IMR-90 (cell line): ENCODE results near the gene TMC8. TPM values are rescaled to one million over a fixed set of nuclear protein-coding genes. Genes with fewer than 3 reads are reported as not detected.

Experiments used
- ATAC-seq: fragments of 200-7000 bp; cut with Tn5 transposase; 2 replicates; pipeline ENCODE4 v1.9.1; 2020; ENCODE audit warnings: low read depth, mild to moderate bottlenecking, moderate library complexity
- BruUV-seq: library from RNA; stranded (reverse); fragments of 400-500 nt; replicated peaks from 2 replicates; lab custom pipeline; 2021; lab: Mats Ljungman, UMichigan
- CTCF ChIA-PET: fragments of 300-600 bp; formaldehyde crosslinking; extraction: SDS; loops from one replicate; lab custom pipeline; 2021; ENCODE audit warnings: antibody characterized with exemption; lab: Yijun Ruan, JAX
- POLR2A ChIA-PET: fragments of 300-600 bp; sonication (Branson Sonifier 250); formaldehyde crosslinking; loops from one replicate; lab custom pipeline; 2022; ENCODE audit warnings: antibody characterized with exemption; ENCODE audit not compliant: unreplicated experiment; lab: Charles Lee
- DNase-seq: peaks from one replicate; pipeline ENCODE4 v3.0.0; 2013
- H2AFZ ChIP-seq: replicated peaks from 2 replicates; pipeline ENCODE3; 2013; ENCODE audit warnings: low read length, mild to moderate bottlenecking; ENCODE audit not compliant: poor library complexity
- H2AK5ac ChIP-seq: 2 replicates; pipeline ENCODE4 v1.6.1; 2013; ENCODE audit warnings: low read depth, low read length, inconsistent platforms
- H2AK9ac ChIP-seq: replicated peaks from 2 replicates; pipeline ENCODE3; 2013; ENCODE audit warnings: mild to moderate bottlenecking, low read depth, low read length, moderate library complexity; ENCODE audit not compliant: poor library complexity
- H2BK120ac ChIP-seq: 2 replicates; pipeline ENCODE4 v1.6.1; 2013; ENCODE audit warnings: low read depth, low read length, inconsistent platforms
- H2BK15ac ChIP-seq: 3 replicates; pipeline ENCODE4 v1.6.1; 2013; ENCODE audit warnings: low read depth, low read length, inconsistent platforms
- H2BK20ac ChIP-seq: 2 replicates; pipeline ENCODE4 v1.6.1; 2013; ENCODE audit warnings: low read depth, mild to moderate bottlenecking, inconsistent platforms, low read length, moderate library complexity
- H2BK5ac ChIP-seq: 2 replicates; pipeline ENCODE4 v1.6.1; 2013; ENCODE audit warnings: mild to moderate bottlenecking, low read depth, low read length, inconsistent platforms; ENCODE audit not compliant: poor library complexity, severe bottlenecking
- H3K14ac ChIP-seq: replicated peaks from 2 replicates; pipeline ENCODE4 v1.6.1; 2013; ENCODE audit warnings: low read depth, low read length, inconsistent platforms
- H3K18ac ChIP-seq: 2 replicates; pipeline ENCODE4 v1.6.1; 2013; ENCODE audit warnings: low read depth, low read length, control low read depth
- H3K23ac ChIP-seq: 2 replicates; pipeline ENCODE4 v1.6.1; 2013; ENCODE audit warnings: low read depth, low read length, inconsistent platforms
- H3K27ac ChIP-seq: 2 replicates; pipeline ENCODE4 v1.5.1; 2013; ENCODE audit warnings: mild to moderate bottlenecking, control low read depth, low read length; ENCODE audit not compliant: insufficient read depth
- H3K27me3 ChIP-seq: 2 replicates; pipeline ENCODE4 v1.6.1; 2013; ENCODE audit warnings: low read length; ENCODE audit not compliant: control insufficient read depth, insufficient read depth
- H3K36me3 ChIP-seq: 2 replicates; pipeline ENCODE4 v1.6.1; 2013; ENCODE audit warnings: low read length, mixed read lengths; ENCODE audit not compliant: control insufficient read depth, insufficient read depth
- H3K4ac ChIP-seq: 2 replicates; pipeline ENCODE4 v1.6.1; 2013; ENCODE audit warnings: low read depth, low read length, inconsistent platforms
- H3K4me1 ChIP-seq: 2 replicates; pipeline ENCODE4 v1.6.1; 2013; ENCODE audit warnings: low read length, mixed read lengths; ENCODE audit not compliant: control insufficient read depth, insufficient read depth
- H3K4me2 ChIP-seq: 2 replicates; pipeline ENCODE4 v1.6.1; 2013; ENCODE audit warnings: low read depth, mild to moderate bottlenecking, control low read depth, low read length, moderate library complexity
- H3K4me3 ChIP-seq: 2 replicates; pipeline ENCODE4 v1.5.1; 2013; ENCODE audit warnings: low read depth, mild to moderate bottlenecking, control low read depth, low read length, moderate library complexity; ENCODE audit not compliant: insufficient read depth
- H3K56ac ChIP-seq: 2 replicates; pipeline ENCODE4 v1.6.1; 2013; ENCODE audit warnings: low read length, inconsistent platforms; ENCODE audit not compliant: insufficient read depth; ENCODE audit errors: extremely low read depth
- H3K79me1 ChIP-seq, 2 experiments: 2 replicates each; pipeline ENCODE4 v1.6.1; 2013; ENCODE audit warnings: low read length in 2 of 2, inconsistent platforms in 1 of 2, low read depth in 1 of 2
- H3K9ac ChIP-seq: 2 replicates; pipeline ENCODE4 v1.6.1; 2013; ENCODE audit warnings: low read depth, low read length, control low read depth
- H3K9me1 ChIP-seq: 2 replicates; pipeline ENCODE4 v1.6.1; 2013; ENCODE audit warnings: low read length, inconsistent platforms; ENCODE audit not compliant: insufficient read depth
- H3K9me3 ChIP-seq: 2 replicates; pipeline ENCODE4 v1.6.1; 2013; ENCODE audit warnings: low read length; ENCODE audit not compliant: control insufficient read depth, insufficient read depth
- H4K20me1 ChIP-seq: 2 replicates; pipeline ENCODE4 v1.6.1; 2013; ENCODE audit warnings: low read length, inconsistent platforms; ENCODE audit not compliant: insufficient read depth
- H4K5ac ChIP-seq: 2 replicates; pipeline ENCODE4 v1.6.1; 2013; ENCODE audit warnings: mild to moderate bottlenecking, low read depth, low read length, control low read depth
- H4K8ac ChIP-seq, 2 experiments: 2 replicates each; pipeline ENCODE4 v1.6.1; 2013; ENCODE audit warnings: low read depth in 2 of 2, low read length in 2 of 2, control low read depth in 1 of 2, inconsistent platforms in 1 of 2
- H4K91ac ChIP-seq: 2 replicates; pipeline ENCODE4 v1.6.1; 2013; ENCODE audit warnings: low read depth, low read length, inconsistent platforms; ENCODE audit not compliant: insufficient read depth
- CHD1 ChIP-seq: IDR thresholded peaks from 2 replicates; pipeline ENCODE4 v1.6.1; 2012; ENCODE audit warnings: low read depth, low read length, improper control_type of control experiment
- MAZ ChIP-seq: IDR thresholded peaks from 2 replicates; pipeline ENCODE4 v1.6.1; 2012; ENCODE audit warnings: low read depth, mild to moderate bottlenecking, low read length, improper control_type of control experiment, moderate library complexity, borderline replicate concordance
- POLR2A ChIP-seq: IDR thresholded peaks from 2 replicates; pipeline ENCODE4 v1.6.1; 2012; ENCODE audit warnings: mild to moderate bottlenecking, low read depth, low read length
- RAD21 ChIP-seq: IDR thresholded peaks from 2 replicates; pipeline ENCODE4 v1.6.1; 2012; ENCODE audit warnings: low read length, improper control_type of control experiment
- RFX5 ChIP-seq: IDR thresholded peaks from 2 replicates; pipeline ENCODE4 v1.8.0; 2012; ENCODE audit warnings: low read depth, mild to moderate bottlenecking, low read length, moderate library complexity
- SMC3 ChIP-seq: fragments of 150-350 bp; IDR thresholded peaks from 2 replicates; pipeline ENCODE4 v1.6.1; 2016; ENCODE audit warnings: low read depth, mild to moderate bottlenecking, antibody characterized with exemption, low read length, moderate library complexity
- WGBS, 2 experiments: methylation state at CpG; one replicate each; pipeline versions ENCODE4 v1.1.5 to v1.1.7; 2013; ENCODE audit warnings: missing lambda C conversion rate in 2 of 2; ENCODE audit not compliant: insufficient read length in 1 of 2; ENCODE audit errors: extremely low coverage in 2 of 2; 5-methylcytosine and 5-hydroxymethylcytosine counted together
- dilution Hi-C: fragments of 300-500 bp; cut with HindIII; formaldehyde crosslinking; loops from one replicate; pipeline ENCODE4 v1.14.3; 2018; ENCODE audit warnings: low sequenced_read_pairs; ENCODE audit not compliant: unreplicated experiment
- in situ Hi-C: fragments of 300-500 bp; cut with MboI; formaldehyde crosslinking; loops from 3 replicates; pipeline ENCODE4 v1.14.3; 2019; ENCODE audit warnings: low sequenced_read_pairs, inconsistent platforms, mixed read lengths
- intact Hi-C: fragments of 100-400 bp; cut with micrococcal nuclease; formaldehyde crosslinking; loops from 2 replicates; pipeline ENCODE4 v1.10.0; 2022
- polyA plus RNA-seq, 3 experiments: library from polyadenylated mRNA; depleted of rRNA; stranded (reverse); fragments of >200 nt; gene quantifications; 2 replicates each; pipeline ENCODE4 v1.2.3, GENCODE V29; 2012; ENCODE audit warnings: low replicate concordance in 1 of 3
- total RNA-seq: library from RNA; depleted of rRNA; stranded (reverse); fragments of >200 nt; gene quantifications from 2 replicates; pipeline ENCODE4 v1.2.3, GENCODE V29; 2012
- TF ChIP-seq, protein P1 (sequence below): fragments of 150-350 bp; IDR thresholded peaks from 2 replicates; pipeline ENCODE4 v1.6.1; 2016; ENCODE audit warnings: low read depth, mild to moderate bottlenecking, low read length, moderate library complexity, borderline replicate concordance

TMC8 gene
- total and polyA plus RNA-seq, 2 of the 4 experiments (the other 2 are of a cell fraction), result not detected

DNA sequence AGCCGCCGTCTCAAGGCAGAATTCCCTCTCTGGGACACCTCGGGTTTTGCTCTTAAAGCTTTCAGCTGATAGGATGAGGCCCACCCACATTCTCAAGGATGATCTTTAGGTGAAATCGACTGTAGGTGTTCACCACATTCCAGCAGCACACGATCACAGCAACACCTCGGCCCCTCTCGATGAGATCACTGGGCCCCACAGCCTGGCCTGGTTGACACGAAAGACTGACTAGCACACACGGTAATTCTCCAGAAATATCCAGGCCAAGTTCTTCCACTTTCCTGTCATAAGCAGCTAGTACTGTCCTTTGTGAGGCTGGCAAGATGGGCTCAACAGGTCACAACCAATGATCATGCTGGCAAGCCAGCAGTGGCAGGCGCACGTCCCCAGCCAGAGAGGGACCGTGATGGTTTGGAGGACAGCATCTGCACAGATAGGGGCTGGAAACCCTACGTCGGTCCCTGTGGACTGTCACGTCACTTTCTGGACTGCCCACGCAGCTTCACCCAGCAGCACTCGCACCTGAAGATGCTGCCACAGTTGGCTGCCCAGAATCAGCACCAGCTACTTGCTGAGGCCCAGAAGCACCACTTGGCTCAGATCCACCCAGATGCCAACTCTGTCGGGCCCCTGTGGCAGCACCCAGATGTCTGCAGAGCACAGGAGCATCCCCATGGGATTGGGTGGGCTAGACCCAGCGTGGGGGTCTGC is 19.4 kb upstream of the TMC8 start:
- no peak overlapping the region for H2AK9ac ChIP-seq
- in situ Hi-C loops, result loop anchor here (5.0 to 10.0 kb wide), 3 partner anchors 66 to 314 kb away; no protein-coding TSS in a partner anchor

More for the DNA sequence above, 19.4 kb upstream of the TMC8 start:
- Histone ChIP-seq H2BK5ac (no peak overlapping the region), H2AFZ (no peak overlapping the region), H4K20me1 (no peaks in the 10 kb centered on the region), H3K9me3 (no peaks in the 10 kb centered on the region), H2BK120ac (no peak overlapping the region), H2BK20ac (no peak overlapping the region), H3K4me1 (no peaks in the 10 kb centered on the region), H3K23ac (no peak overlapping the region), H3K9ac (no peak overlapping the region), H4K5ac (no peak overlapping the region), H2BK15ac (no peak overlapping the region), H3K9me1 (no peaks in the 10 kb centered on the region), H2AK5ac (no peak overlapping the region), H3K36me3 (no peaks in the 10 kb centered on the region), H3K27ac (no peak overlapping the region), H4K91ac (no peak overlapping the region), H3K4me3 (no peak overlapping the region), H4K8ac (no peak overlapping the region), H3K4ac (no peak overlapping the region), H3K27me3 (peaks cover 9% of the 10 kb centered on the region; the same call in 1 of the 2 replicates), H3K79me1 (no peaks in the 10 kb centered on the region), H3K18ac (no peak overlapping the region), H3K14ac (no peak overlapping the region), H3K4me2 (no peak overlapping the region), H3K56ac (no peak overlapping the region)
- DNase-seq (no peak), ATAC-seq (no peak)
- no peak for TF ChIP-seq POLR2A
- no peak for TF ChIP-seq SMC3
- TF ChIP-seq CHD1, result no peak
- TF ChIP-seq, protein P1, sequence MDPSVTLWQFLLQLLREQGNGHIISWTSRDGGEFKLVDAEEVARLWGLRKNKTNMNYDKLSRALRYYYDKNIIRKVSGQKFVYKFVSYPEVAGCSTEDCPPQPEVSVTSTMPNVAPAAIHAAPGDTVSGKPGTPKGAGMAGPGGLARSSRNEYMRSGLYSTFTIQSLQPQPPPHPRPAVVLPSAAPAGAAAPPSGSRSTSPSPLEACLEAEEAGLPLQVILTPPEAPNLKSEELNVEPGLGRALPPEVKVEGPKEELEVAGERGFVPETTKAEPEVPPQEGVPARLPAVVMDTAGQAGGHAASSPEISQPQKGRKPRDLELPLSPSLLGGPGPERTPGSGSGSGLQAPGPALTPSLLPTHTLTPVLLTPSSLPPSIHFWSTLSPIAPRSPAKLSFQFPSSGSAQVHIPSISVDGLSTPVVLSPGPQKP, result no peak
- TF ChIP-seq RFX5, result no peak
- no peak for TF ChIP-seq RAD21
- no peak for TF ChIP-seq MAZ
- CTCF ChIA-PET, result interaction anchor here (0.6 kb wide), 1 partner anchor 133 kb away, joined by 3 read pairs; no protein-coding TSS in a partner anchor
- POLR2A ChIA-PET, result no interaction called here
- BruUV-seq, result no TSS peak
- intact Hi-C loops (no loop called here), dilution Hi-C loops (no loop called here)
- 78% methylated on average over 12 of the region's 19 CpGs; no CpG with 5 or more reads in 1 of the 2 experiments for WGBS, 2 experiments
